Smooth muscle cell (in vitro differentiated cells): ENCODE data around the gene GSTM3. TPM values are rescaled to one million over a fixed set of nuclear protein-coding genes. Genes with fewer than 3 reads are reported as not detected.

Experiments
- DNase-seq: peaks from one replicate; lab custom pipeline; 2025; ENCODE audit not compliant: unreplicated experiment; lab: John Stamatoyannopoulos, UW
- H2AFZ ChIP-seq: fragments of 200-600 bp; sonication (generic); 2 replicates; pipeline ENCODE4 v1.6.0; 2016; ENCODE audit warnings: antibody characterized with exemption, low read depth, mild to moderate bottlenecking
- H3F3A ChIP-seq: fragments of 200-600 bp; sonication (generic); 2 replicates; pipeline ENCODE4 v1.6.0; 2017; ENCODE audit warnings: antibody characterized with exemption, low read depth
- H3K27ac ChIP-seq: fragments of 200-600 bp; sonication (generic); 2 replicates; pipeline ENCODE4 v1.5.1; 2016; ENCODE audit warnings: low read depth, mild to moderate bottlenecking
- H3K27me3 ChIP-seq: fragments of 200-600 bp; sonication (generic); 2 replicates; pipeline ENCODE4 v1.6.1; 2016; ENCODE audit warnings: low read depth, mild to moderate bottlenecking
- H3K36me3 ChIP-seq: fragments of 200-600 bp; sonication (generic); 2 replicates; pipeline ENCODE4 v1.5.1; 2016; ENCODE audit warnings: low read depth
- H3K4me1 ChIP-seq: fragments of 200-600 bp; sonication (generic); 2 replicates; pipeline ENCODE4 v1.5.1; 2016; ENCODE audit warnings: low read depth
- H3K4me2 ChIP-seq: fragments of 200-600 bp; sonication (generic); 2 replicates; pipeline ENCODE4 v1.6.0; 2016; ENCODE audit warnings: mild to moderate bottlenecking
- H3K4me3 ChIP-seq: fragments of 200-600 bp; sonication (generic); 2 replicates; pipeline ENCODE4 v1.5.1; 2016; ENCODE audit warnings: mild to moderate bottlenecking
- H3K79me2 ChIP-seq: fragments of 200-600 bp; sonication (generic); 2 replicates; pipeline ENCODE4 v1.6.0; 2016; ENCODE audit warnings: low read depth, mild to moderate bottlenecking
- H3K9ac ChIP-seq: fragments of 200-600 bp; sonication (generic); 2 replicates; pipeline ENCODE4 v1.6.0; 2016; ENCODE audit warnings: low read depth
- H3K9me3 ChIP-seq: fragments of 200-600 bp; sonication (generic); replicated peaks from 2 replicates; pipeline ENCODE4 v1.5.1; 2016; ENCODE audit warnings: low read depth
- H4K20me1 ChIP-seq: fragments of 200-600 bp; sonication (generic); 2 replicates; pipeline ENCODE4 v1.6.0; 2016; ENCODE audit warnings: low read depth
- CTCF ChIP-seq: fragments of 200-600 bp; sonication (generic); IDR thresholded peaks from 2 replicates; pipeline ENCODE4 v1.5.1; 2017; ENCODE audit warnings: borderline replicate concordance, mild to moderate bottlenecking, antibody characterized with exemption; ENCODE audit not compliant: insufficient read depth, poor library complexity, severe bottlenecking
- WGBS: methylation state at CpG from one replicate; pipeline ENCODE4 v1.1.7; 2016; ENCODE audit warnings: low lambda C conversion rate; 5-methylcytosine and 5-hydroxymethylcytosine counted together
- polyA plus RNA-seq: library from polyadenylated mRNA; unstranded; fragments of >200 nt; fragmentation: Nextera tagmentation; extraction: Ambion mirVana; gene quantifications from 2 replicates; pipeline ENCODE4 v1.2.1, GENCODE V29; 2016
- total RNA-seq: library from RNA; depleted of rRNA; stranded (reverse); fragments of >200 nt; gene quantifications from 2 replicates; pipeline ENCODE4 v1.2.3, GENCODE V29; 2014

Gene GSTM3
- total and polyA plus RNA-seq, 2 experiments from 2014 or later, result 153 to 218 TPM

- no peak overlapping the region for H2AFZ ChIP-seq
- H4K20me1 ChIP-seq, result no peaks in the 10 kb centered on the region
- no peak overlapping the region for H3K9ac ChIP-seq
- H3F3A ChIP-seq, result no peaks in the 10 kb centered on the region
- 90% methylated on average over 11 of the region's 11 CpGs for WGBS
- H3K27ac ChIP-seq, result no peak overlapping the region
- no peaks in the 10 kb centered on the region for H3K4me1 ChIP-seq
- H3K9me3 ChIP-seq, result no peaks in the 10 kb centered on the region
- no peak for DNase-seq
- H3K79me2 ChIP-seq, result no peaks in the 10 kb centered on the region
- no peaks in the 10 kb centered on the region for H3K27me3 ChIP-seq
- H3K4me2 ChIP-seq, result no peak overlapping the region
- no peak overlapping the region for H3K4me3 ChIP-seq
- H3K36me3 ChIP-seq, result no peaks in the 10 kb centered on the region
- TF ChIP-seq CTCF, result no peak
These were observed 29.7 kb upstream of the GSTM3 start for GRCh38 chr1:109770331-109771095.

DNA sequence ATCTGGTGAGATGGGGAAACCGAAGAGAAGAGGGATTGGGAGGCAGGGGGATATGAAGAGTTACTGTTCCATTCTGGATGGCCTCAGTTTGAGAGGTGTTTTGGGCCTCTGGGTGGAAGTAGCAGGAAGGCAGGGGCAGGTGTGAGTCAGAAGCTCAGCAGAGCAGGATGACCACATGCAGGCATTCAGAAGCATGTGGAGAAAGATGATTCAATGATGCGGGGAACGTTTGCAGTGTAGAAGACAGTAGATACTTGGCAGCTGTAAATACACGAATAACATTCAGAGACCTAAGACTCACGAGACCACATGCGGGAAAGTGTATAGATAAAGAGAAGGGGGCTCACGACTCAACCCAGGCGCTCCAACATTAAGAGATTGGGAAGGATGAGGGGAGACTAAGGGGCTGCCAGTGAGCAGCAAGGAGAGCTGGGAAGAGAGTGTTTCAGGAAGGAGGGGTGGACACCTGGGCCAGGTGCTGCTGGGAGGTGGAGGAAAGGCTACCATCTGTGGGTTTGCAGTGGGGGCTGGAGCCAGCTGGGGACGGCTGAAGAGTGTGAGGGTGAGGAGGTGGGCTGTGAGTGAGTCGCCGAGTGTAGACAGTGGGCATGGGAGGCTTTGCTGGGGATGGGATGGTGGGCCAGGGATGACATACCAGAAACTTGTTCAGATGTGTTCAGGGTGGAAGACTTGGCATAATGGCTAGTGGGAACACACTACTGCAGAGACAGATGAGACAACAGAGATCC, 28.7 kb upstream of the GSTM3 start:
- H2AFZ ChIP-seq, result no peak overlapping the region
- WGBS, result 76% methylated on average over 11 of the region's 11 CpGs
- no peaks in the 10 kb centered on the region for H3K4me1 ChIP-seq
- no peak overlapping the region for H3K9ac ChIP-seq
- H3K79me2 ChIP-seq, result no peaks in the 10 kb centered on the region
- no peaks in the 10 kb centered on the region for H3K27me3 ChIP-seq
- H4K20me1 ChIP-seq, result no peaks in the 10 kb centered on the region
- H3K36me3 ChIP-seq, result no peaks in the 10 kb centered on the region
- H3K4me2 ChIP-seq, result no peak overlapping the region
- H3F3A ChIP-seq, result no peaks in the 10 kb centered on the region
- DNase-seq, result no peak
- H3K27ac ChIP-seq, result no peak overlapping the region
- H3K9me3 ChIP-seq, result no peaks in the 10 kb centered on the region
- H3K4me3 ChIP-seq, result no peak overlapping the region
- TF ChIP-seq CTCF, result no peak

DNA sequence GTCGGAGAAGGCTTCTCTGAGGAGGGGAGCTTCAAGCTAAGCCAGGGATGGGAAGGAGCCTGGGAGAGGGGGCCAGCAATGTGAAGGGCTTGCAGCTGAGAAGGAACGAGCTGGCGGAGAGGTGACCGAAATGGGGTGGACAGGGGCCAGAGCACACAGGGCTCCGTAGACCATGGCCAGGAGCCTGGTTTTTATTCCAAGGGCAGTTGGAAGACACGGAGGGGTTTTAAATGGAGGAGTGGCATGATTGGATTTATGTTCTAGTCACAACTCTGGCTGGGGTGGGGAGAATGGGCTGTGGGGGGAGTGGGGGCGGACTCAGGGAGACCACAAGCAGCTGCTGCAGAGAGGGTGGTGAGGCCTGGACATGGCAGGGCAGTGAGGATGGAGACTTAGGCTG, 28.0 kb upstream of the GSTM3 start:
- no peak overlapping the region for H2AFZ ChIP-seq

More for the DNA sequence above, 28.0 kb upstream of the GSTM3 start:
- no peak for TF ChIP-seq CTCF
- no peak for DNase-seq
- no peaks in the 10 kb centered on the region for H3F3A ChIP-seq
- no peak overlapping the region for H3K27ac ChIP-seq
- no peaks in the 10 kb centered on the region for H3K36me3 ChIP-seq
- no peaks in the 10 kb centered on the region for H3K79me2 ChIP-seq
- no peaks in the 10 kb centered on the region for H3K27me3 ChIP-seq
- H3K4me1 ChIP-seq, result no peaks in the 10 kb centered on the region
- H4K20me1 ChIP-seq, result no peaks in the 10 kb centered on the region
- H3K9ac ChIP-seq, result no peak overlapping the region
- H3K9me3 ChIP-seq, result no peaks in the 10 kb centered on the region
- WGBS, result 91% methylated on average over 7 of the region's 7 CpGs
- H3K4me2 ChIP-seq, result no peak overlapping the region
- H3K4me3 ChIP-seq, result no peak overlapping the region
